ENCODE results near the gene FAF1.

DNA sequence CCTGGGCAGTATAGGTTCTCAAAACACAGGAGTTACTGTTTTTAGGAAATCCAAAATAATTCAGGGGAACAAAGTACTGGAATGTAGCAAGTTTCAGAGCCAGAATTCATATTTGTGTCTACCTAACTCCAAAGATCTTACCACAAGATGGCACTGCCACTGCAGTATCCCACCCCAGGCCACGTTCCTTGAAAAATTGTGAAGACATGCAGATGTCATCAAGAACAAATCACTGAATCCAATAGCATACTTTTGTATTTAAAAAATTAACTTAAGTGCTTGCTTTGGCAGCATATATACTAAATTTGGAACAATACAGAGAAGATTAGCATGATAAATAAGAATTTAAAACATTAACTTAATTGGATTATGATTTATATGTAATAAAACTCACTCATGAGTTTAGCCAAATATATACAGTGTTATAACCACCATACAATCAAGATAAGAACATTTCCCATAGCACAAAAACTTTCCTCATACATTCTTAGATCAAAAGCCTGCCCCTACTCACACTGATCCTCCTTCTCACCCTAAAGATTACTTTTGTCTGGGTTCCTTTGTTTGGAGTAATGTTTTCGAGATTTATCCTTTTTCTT, 209.9 kb downstream of the FAF1 start:
- TF ChIP-seq POLR2A (IDR thresholded peaks at IDR 0.05; ENCODE audit: extremely low read depth, insufficient read length) = no peak
- TF ChIP-seq, protein P1, sequence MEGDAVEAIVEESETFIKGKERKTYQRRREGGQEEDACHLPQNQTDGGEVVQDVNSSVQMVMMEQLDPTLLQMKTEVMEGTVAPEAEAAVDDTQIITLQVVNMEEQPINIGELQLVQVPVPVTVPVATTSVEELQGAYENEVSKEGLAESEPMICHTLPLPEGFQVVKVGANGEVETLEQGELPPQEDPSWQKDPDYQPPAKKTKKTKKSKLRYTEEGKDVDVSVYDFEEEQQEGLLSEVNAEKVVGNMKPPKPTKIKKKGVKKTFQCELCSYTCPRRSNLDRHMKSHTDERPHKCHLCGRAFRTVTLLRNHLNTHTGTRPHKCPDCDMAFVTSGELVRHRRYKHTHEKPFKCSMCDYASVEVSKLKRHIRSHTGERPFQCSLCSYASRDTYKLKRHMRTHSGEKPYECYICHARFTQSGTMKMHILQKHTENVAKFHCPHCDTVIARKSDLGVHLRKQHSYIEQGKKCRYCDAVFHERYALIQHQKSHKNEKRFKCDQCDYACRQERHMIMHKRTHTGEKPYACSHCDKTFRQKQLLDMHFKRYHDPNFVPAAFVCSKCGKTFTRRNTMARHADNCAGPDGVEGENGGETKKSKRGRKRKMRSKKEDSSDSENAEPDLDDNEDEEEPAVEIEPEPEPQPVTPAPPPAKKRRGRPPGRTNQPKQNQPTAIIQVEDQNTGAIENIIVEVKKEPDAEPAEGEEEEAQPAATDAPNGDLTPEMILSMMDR (IDR thresholded peaks at IDR 0.05; ENCODE audit: low read depth, low read length) = peak; percentile 21
